Heart right ventricle (tissue), 16 donors: ENCODE results near the gene ACCSL. TPM values are rescaled to one million over a fixed set of nuclear protein-coding genes. Genes with fewer than 3 reads are reported as not detected.
A peak's percentile ranks its signal among the peaks of the same experiment; 100 is the strongest.

ENCODE experiments used
- ATAC-seq, 8 donors: fragments of 200-7000 bp; cut with Tn5 transposase; one replicate each; pipeline ENCODE4 v1.9.1; 2020; ENCODE audit warnings: mild to moderate bottlenecking in 8 of 8, moderate library complexity in 8 of 8, moderate number of reproducible peaks in 1 of 8
- DNase-seq, 2 donors: peaks; one replicate each; pipeline ENCODE4 v3.0.0-alpha.2; 2020
- H3K27ac ChIP-seq, 10 donors: fragments of 200-600 bp; sonication (generic) in 2 of 10; one replicate each; pipeline versions ENCODE4 v1.5.0 to v1.8.0; 2020 to 2022; ENCODE audit warnings: mild to moderate bottlenecking in 3 of 10
- H3K27me3 ChIP-seq, 7 donors: fragments of 200-600 bp; one replicate each; pipeline ENCODE4 v1.8.0; 2021 to 2022; ENCODE audit warnings: mild to moderate bottlenecking in 2 of 7
- H3K36me3 ChIP-seq, 9 donors: fragments of 200-600 bp; sonication (generic) in 1 of 9; one replicate each; pipeline versions ENCODE4 v1.5.0 to v1.8.0; 2020 to 2022; ENCODE audit warnings: mild to moderate bottlenecking in 2 of 9
- H3K4me1 ChIP-seq, 9 donors: fragments of 200-600 bp; sonication (generic) in 1 of 9; one replicate each; pipeline versions ENCODE4 v1.5.0 to v1.8.0; 2020 to 2022; ENCODE audit warnings: mild to moderate bottlenecking in 4 of 9
- H3K4me3 ChIP-seq, 10 donors: fragments of 200-600 bp; sonication (generic) in 2 of 10; one replicate each; pipeline versions ENCODE4 v1.5.0 to v1.8.0; 2020 to 2022; ENCODE audit warnings: mild to moderate bottlenecking in 7 of 10, moderate library complexity in 2 of 10
- H3K9me3 ChIP-seq, 11 donors: fragments of 200-600 bp in 10 of 11; sonication (generic) in 2 of 11; one replicate each; pipeline versions ENCODE4 v1.5.0 to v1.8.0; 2013 to 2022; ENCODE audit warnings: mild to moderate bottlenecking in 2 of 11, control low read depth in 1 of 11, moderate library complexity in 1 of 11
- WGBS, 2 donors: extraction: QIAGEN DNeasy Blood & Tissue Kit; methylation state at CpG; one replicate each; pipeline ENCODE4 v1.1.7; 2013; ENCODE audit warnings: inconsistent platforms in 1 of 2; 5-methylcytosine and 5-hydroxymethylcytosine counted together
- intact Hi-C, 10 donors: fragments of 100-400 bp; cut with DNase I; formaldehyde crosslinking; loops; one replicate each; pipeline versions ENCODE4 v1.11.1 to v1.14.2; 2022
- polyA plus RNA-seq, 2 donors: library from polyadenylated mRNA; stranded (reverse); fragments of 200-250 nt; gene quantifications; one replicate each; pipeline ENCODE4 v1.2.3, GENCODE V29; 2013
- total RNA-seq, 10 donors: library from RNA; stranded (reverse); fragmentation: NEBNext Ultra II Directional in 3 of 10; extraction: Animal tissue kit (Norgen Biotek cat#: 25700) in 3 of 10; gene quantifications; one replicate each; pipeline versions ENCODE4 v1.2.1 to v1.2.4, GENCODE V29; 2021 to 2023
- TF ChIP-seq, protein P1 (sequence below), 9 donors: fragments of 200-600 bp; sonication (generic) in 2 of 9; IDR thresholded peaks; one replicate each; pipeline versions ENCODE4 v1.5.0 to v1.8.0; 2021 to 2022; ENCODE audit warnings: antibody characterized with exemption in 9 of 9, mild to moderate bottlenecking in 5 of 9, moderate library complexity in 1 of 9
- donor health status: Arrhythmogenic right ventricular cardiomyopathy.
- donor health status: ischemic (EF 13 %, LVEDD 7.1; RV severe dilation, severe dysfunction).
- donor health status: healthy with polysubstance abuse.
- donor health status: DM: no; HTN: yes; CAD: no.
- donor health status: DM: no; HTN: no; CAD: no.
- donor health status: ischemic (EF 25% LVEDD 6.9; RV normal size, moderate dysfunction).
- donor health status: ischemic (EF 25% LVEDD 5.7; RV mildly dilated, moderate dysfunction).
- donor health status: healthy.
- donor health status: DM: yes; HTN: yes; CAD: no.
- donor health status: Ischemic cardiomyopathy.
- donor health status: ischemic (EF 35%, LVEDD 5.7; RV mildly dilated, moderate dysfunction).
- donor health status: nonischemic (EF 11% LVEDD 7.7; RV severe dilation, severe dysfunction).
- donor health status: DM: yes; HTN: yes; CAD: no.
- donor health status: PGD.
- donor health status: ischemic (EF 29% LVEDD 5.4; RV normal size, mild dysfunction).
- donor health status: nonischemic (EF 23%, LVEDD 6.1; RV moderate dilation, normal function).

The ACCSL gene
- total and polyA plus RNA-seq, 12 donors = not detected

DNA sequence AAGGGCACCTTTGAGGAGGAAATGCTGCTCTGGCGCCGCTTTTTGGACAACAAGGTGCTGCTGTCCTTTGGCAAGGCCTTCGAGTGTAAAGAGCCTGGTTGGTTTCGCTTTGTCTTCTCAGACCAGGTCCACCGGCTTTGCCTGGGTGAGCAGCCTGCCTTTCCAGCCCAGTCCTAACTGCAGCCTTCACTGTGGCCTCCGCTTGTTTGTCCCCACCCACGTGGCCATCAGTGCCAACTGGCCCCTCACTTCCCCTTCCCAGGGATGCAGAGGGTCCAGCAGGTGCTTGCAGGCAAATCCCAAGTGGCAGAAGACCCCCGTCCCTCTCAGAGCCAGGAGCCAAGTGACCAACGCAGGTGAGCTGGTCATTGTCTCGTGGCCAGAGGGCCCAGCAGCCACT, 35.7 kb downstream of the ACCSL start:
- DNase-seq = no peak
- Histone ChIP-seq H3K27ac (no peak overlapping the region), H3K9me3 (peaks cover 0 to 7% (median 0%) of the 10 kb centered on the region in 11 donors), H3K36me3 (peaks cover 0 to 65% (median 3%) of the 10 kb centered on the region in 9 donors), H3K4me1 (no peaks in the 10 kb centered on the region), H3K27me3 (no peaks in the 10 kb centered on the region), H3K4me3 (no peak overlapping the region)
- ATAC-seq = peak in 1 of 8 donors; percentile 27
- TF ChIP-seq, protein P1, sequence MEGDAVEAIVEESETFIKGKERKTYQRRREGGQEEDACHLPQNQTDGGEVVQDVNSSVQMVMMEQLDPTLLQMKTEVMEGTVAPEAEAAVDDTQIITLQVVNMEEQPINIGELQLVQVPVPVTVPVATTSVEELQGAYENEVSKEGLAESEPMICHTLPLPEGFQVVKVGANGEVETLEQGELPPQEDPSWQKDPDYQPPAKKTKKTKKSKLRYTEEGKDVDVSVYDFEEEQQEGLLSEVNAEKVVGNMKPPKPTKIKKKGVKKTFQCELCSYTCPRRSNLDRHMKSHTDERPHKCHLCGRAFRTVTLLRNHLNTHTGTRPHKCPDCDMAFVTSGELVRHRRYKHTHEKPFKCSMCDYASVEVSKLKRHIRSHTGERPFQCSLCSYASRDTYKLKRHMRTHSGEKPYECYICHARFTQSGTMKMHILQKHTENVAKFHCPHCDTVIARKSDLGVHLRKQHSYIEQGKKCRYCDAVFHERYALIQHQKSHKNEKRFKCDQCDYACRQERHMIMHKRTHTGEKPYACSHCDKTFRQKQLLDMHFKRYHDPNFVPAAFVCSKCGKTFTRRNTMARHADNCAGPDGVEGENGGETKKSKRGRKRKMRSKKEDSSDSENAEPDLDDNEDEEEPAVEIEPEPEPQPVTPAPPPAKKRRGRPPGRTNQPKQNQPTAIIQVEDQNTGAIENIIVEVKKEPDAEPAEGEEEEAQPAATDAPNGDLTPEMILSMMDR (IDR thresholded peaks at IDR 0.05) = no peak
- intact Hi-C loops = no loop called here
- 92 to 94% methylated on average over 10 of the region's 10 CpGs for WGBS, 2 donors

DNA sequence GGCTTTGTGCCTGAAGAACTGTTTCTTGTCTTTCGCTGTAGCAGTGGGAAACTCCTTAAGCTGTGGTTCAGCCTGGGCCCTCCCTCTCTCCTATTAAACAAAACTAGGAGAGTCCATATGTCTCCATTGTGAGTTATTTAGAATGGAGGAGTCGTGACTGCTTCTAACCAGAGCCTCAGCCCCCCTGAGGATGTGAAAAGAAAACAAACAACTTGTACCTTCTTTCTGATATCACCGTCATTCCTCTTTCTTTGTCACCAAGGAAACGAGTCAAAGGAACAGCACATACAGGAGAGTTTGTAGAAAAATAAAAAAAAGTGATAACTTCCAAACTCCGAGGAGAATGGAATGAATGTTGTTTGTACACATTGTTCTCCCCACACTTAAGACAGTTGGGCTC, 36.1 kb downstream of the ACCSL start:
- Histone ChIP-seq H3K4me3 (no peak overlapping the region), H3K36me3 (peaks cover 0 to 60% (median 3%) of the 10 kb centered on the region in 9 donors), H3K4me1 (no peaks in the 10 kb centered on the region), H3K9me3 (peaks cover 0 to 7% (median 0%) of the 10 kb centered on the region in 11 donors), H3K27me3 (no peaks in the 10 kb centered on the region), H3K27ac (no peak overlapping the region)
- DNase-seq (no peak), ATAC-seq (no peak)
- 78 to 81% methylated on average over 5 of the region's 5 CpGs for WGBS, 2 donors
- intact Hi-C loops = no loop called here
- TF ChIP-seq, protein P1 (IDR thresholded peaks at IDR 0.05) = no peak

DNA sequence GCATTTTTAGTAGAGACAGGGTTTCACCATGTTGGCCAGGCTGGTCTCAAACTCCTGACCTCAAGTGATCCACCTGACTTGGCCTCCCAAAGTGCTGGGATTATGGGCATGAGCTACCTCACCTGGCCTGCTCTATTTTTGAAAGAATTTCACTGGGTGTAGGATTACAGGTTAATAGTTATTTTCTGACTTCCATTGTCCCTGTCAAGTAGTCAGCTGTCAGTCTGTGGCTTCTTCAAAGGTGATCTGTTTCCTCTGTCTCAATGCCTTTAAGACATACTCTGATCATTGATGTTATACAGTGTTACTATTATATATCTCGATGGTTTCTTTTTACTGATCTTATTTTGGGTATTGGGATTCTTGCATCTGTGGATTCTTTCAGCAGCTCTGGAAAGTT, 37.5 kb downstream of the ACCSL start:
- DNase-seq = no peak
- no peak for ATAC-seq
- H3K4me3 ChIP-seq = no peak overlapping the region
- H3K27me3 ChIP-seq = no peaks in the 10 kb centered on the region
- TF ChIP-seq, protein P1 (IDR thresholded peaks at IDR 0.05) = no peak
- 100% methylated on average over 1 of the region's 1 CpG for WGBS, 2 donors
- no peak overlapping the region for H3K27ac ChIP-seq
- H3K4me1 ChIP-seq = peaks cover 0 to 4% (median 0%) of the 10 kb centered on the region in 9 donors
- intact Hi-C loops = no loop called here
- peaks cover 0 to 9% (median 0%) of the 10 kb centered on the region in 11 donors for H3K9me3 ChIP-seq
- H3K36me3 ChIP-seq = peaks cover 0 to 46% (median 3%) of the 10 kb centered on the region in 9 donors

DNA sequence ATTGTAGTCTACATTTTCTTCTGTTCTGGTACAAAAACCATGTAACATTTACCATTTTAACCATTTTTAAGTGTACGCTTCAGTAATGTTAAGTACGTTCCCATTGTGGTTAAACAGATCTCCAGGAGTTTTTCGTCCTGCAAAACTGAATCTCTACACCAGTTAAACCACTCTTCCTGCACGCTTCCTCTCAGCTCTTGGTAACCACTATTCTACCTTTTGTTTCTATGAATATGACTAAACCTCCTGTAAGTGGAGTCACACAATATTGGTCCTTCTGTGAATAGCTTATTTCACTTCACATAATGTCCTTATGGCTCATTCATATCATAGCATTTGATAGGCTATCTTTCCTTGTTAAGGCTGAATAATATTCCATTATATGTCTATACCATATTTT, 40.6 kb downstream of the ACCSL start:
- Histone ChIP-seq H3K9me3 (peaks cover 0 to 9% (median 0%) of the 10 kb centered on the region in 11 donors), H3K27ac (no peak overlapping the region), H3K27me3 (no peaks in the 10 kb centered on the region), H3K36me3 (peaks cover 0 to 15% (median 0%) of the 10 kb centered on the region in 9 donors), H3K4me3 (no peak overlapping the region), H3K4me1 (peaks cover 0 to 14% (median 0%) of the 10 kb centered on the region in 9 donors)
- ATAC-seq (no peak), DNase-seq (no peak)
- 97 to 98% methylated on average over 4 of the region's 4 CpGs for WGBS, 2 donors
- intact Hi-C loops = no loop called here
- TF ChIP-seq, protein P1 (IDR thresholded peaks at IDR 0.05) = no peak
